NCI-H1930 (cell line): Measurements from ENCODE around the gene ERBB4.

Experiments
- DNase-seq, 2 experiments: peaks; one replicate each; lab custom pipeline; 2025; lab: John Stamatoyannopoulos, UW

The ERBB4 gene

GRCh38 chr2:211413746-211414145 is 1124.9 kb downstream of the ERBB4 start:
- no peak for DNase-seq

GRCh38 chr2:211408483-211408891 is 1130.1 kb downstream of the ERBB4 start:
- no peak for DNase-seq

GRCh38 chr2:211407076-211407475 is 1131.5 kb downstream of the ERBB4 start:
- no peak for DNase-seq

- no peak for DNase-seq
Measured at GRCh38 chr2:211405036-211405435, 1133.6 kb downstream of the ERBB4 start.

DNA sequence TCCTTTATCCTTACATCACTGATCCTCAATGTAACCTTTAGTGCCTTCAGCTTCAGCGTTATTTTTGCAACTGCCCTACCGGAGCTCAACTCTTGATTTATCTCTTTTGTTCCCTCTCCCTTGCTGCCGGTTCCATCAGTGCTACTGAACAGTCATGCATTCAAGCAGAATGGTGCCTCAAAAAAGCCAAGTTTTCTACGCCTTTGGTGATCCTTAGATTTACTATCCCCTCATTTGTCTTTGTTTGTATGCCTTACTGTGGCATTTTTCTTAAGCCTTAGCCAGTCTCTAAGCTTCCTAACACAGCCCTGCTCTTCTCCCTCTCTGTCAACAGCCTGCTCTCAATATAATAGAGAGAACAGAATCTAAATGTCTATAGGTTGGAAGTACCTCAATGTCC is 1134.5 kb downstream of the ERBB4 start:
- DNase-seq, result no peak

- DNase-seq, result no peak
Measured at GRCh38 chr2:211401328-211401727, 1137.3 kb downstream of the ERBB4 start.

DNA sequence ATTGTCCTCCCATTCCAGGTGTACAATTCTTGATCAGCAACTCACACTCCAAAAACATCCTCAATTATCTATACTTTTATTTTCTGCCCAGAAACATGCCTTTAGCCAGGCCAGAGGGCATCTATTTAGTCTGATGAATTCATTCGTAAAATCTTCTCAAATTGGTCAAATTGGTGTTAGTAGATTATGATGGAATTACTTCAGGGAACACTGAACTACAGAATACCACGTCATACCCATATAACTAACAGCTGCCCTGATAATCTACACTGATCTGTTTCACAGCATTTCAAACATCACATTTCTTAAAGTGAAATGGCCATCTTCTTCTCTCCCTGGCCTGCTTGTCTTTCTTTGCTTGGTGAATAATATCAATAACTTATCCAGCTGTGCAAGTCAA is 1140.8 kb downstream of the ERBB4 start:
- DNase-seq, result no peak

DNA sequence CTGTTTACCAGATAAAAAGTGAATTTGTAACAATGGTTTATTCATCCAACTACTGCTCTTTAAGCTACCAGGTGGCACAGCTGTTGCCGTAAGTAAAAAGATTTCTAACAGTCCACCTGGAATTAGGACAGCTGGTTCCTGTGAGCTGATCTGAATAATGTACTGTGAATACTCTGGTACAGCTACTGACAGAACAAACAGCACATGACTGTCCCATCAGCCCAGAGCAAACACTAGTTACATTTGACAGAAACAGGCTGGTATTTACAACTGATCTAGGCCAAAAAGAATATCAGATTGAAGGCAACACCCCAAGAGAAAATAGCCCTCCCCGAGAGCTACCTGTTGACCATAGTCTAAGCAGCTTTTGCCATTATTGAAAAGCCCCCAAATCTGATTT is 1141.8 kb downstream of the ERBB4 start:
- DNase-seq, result peak; percentile 24 to 49

DNA sequence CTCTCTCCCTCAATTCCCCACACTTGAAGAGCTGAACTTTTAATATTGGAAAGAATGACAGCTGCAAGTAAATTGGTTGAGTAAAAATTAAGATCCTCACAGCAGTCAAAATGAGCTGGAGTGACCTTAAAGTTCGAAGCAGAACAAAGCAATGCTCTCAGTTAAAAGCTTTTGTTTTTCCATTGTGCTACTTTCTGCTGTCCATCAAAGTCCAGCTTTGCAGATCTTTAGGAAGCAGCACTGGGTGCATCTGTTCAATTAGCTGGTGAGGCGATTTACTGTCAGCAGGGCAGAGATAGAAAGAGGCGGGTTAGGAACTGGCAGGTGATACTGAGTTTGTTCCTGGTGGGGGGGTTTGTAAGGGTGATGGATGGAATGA is 1147.4 kb downstream of the ERBB4 start:
- DNase-seq, result no peak

DNA sequence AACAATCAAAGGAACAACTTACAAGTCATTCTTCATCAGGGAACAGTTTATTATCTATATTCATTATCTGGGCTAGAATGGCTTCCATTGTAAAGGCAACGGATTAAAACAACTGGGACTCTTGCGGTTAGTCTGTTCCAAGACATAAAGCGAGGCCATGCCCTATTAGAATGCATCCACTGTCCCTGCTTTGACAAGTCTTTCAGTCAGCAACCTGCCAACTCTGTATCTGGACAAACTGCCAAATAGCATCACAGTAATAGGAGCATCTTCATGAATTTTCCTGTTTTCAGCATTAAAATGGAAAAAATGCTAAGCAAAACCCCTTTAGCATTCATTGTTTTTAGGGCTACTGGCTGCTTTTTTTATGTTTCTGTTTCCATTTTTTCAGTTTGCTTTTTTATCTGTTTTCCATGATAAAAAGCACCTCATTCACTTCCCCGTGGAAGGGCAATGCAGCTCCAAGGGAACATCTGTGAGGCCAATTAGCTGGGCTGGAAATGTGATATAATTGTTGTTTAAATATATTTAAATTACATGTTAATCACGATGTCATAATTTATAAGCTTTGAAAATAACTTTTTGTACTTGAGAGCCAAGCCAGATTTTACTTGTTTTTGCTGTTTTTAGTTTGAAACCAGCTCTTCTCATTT is 1147.9 kb downstream of the ERBB4 start:
- no peak for DNase-seq

- DNase-seq, result no peak
Measured at GRCh38 chr2:211387734-211388133, 1150.9 kb downstream of the ERBB4 start.

GRCh38 chr2:211380041-211380440 is 1158.6 kb downstream of the ERBB4 start:
- DNase-seq, result no peak

DNA sequence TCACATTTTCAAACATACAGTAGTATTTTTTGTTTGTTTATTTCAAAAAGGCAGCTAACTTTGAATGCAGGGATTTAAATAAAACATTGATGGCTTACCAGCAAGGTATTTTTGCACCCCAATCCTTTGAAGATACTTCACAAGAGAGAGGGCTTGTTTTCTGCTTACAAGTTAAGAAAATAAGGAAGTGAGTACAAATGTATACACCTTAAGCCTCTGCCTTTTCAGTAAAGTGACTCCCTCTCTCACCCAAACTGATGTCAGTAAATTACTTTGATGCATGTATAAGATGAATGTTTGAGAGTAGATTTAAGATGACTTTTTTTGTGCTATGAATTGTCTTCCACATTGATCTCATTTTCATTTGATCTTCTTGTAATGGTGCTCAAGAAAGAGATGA is 1162.2 kb downstream of the ERBB4 start:
- DNase-seq, result no peak

GRCh38 chr2:211373203-211373602 is 1165.4 kb downstream of the ERBB4 start:
- DNase-seq, result no peak

GRCh38 chr2:211371465-211371864 is 1167.1 kb downstream of the ERBB4 start:
- no peak for DNase-seq

GRCh38 chr2:211368467-211368866 is 1170.1 kb downstream of the ERBB4 start:
- DNase-seq, result no peak

DNA sequence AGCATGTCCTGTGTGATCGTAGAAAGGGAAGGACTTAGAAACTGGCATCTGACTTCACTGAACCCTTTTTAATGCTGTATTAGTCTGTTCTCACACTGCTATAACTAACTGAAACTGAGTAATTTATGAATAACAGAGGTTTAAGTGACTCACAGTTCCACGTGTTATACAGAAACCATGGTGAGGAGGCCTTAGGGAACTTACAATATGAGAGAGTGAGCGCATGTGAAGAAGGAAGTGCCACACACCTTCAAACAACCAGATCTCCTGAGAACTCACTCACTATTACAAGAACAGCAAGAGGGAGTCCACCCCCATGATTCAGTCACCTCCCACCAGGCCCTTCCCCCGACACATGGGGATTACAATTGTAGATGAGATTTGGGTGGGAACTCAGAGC is 1170.9 kb downstream of the ERBB4 start:
- DNase-seq, result no peak

DNA sequence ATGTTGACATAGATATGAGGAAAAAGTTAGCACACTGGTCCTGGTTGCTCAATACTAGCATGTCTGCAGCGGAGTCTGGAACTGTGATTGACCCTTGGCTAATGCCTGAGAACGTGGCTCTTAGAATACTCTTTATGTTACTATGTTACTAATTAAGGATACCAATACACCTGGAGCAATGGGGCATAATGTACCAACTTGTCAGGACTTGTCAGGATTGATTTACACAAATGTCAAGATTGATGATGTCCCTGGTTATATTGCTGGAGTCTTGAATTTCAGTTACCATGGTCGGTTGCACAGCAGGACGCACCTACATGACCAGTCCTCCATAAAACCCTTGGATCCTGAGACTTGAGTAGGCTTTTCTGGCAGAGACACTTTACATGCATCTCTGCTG is 1171.3 kb downstream of the ERBB4 start:
- no peak for DNase-seq

DNA sequence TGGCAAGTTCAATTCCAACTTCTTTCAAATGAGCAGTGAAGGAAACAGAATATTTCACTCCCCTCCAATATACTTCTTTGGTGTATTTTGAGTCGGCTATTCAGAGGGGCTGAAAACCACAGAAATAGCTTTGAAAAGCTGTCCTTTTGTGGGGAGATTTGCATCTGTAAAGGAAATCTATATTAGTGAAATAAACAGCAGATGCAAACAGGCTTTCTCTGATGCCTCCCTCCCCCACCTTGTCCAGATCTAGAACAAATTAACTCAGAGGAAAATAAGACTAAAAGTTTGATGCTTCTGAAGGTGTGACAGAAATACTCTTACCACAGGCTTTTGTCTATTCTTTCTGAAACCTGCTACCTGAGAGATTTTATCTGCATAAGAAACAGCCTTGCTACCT is 1173.7 kb downstream of the ERBB4 start:
- DNase-seq, result no peak

GRCh38 chr2:211361383-211361782 is 1177.2 kb downstream of the ERBB4 start:
- no peak for DNase-seq

GRCh38 chr2:211359347-211359746 is 1179.3 kb downstream of the ERBB4 start:
- DNase-seq, result no peak

- DNase-seq, result no peak
Measured at GRCh38 chr2:211358504-211358903, 1180.1 kb downstream of the ERBB4 start.

- DNase-seq, result no peak
Measured at GRCh38 chr2:211354481-211354880, 1184.1 kb downstream of the ERBB4 start.

DNA sequence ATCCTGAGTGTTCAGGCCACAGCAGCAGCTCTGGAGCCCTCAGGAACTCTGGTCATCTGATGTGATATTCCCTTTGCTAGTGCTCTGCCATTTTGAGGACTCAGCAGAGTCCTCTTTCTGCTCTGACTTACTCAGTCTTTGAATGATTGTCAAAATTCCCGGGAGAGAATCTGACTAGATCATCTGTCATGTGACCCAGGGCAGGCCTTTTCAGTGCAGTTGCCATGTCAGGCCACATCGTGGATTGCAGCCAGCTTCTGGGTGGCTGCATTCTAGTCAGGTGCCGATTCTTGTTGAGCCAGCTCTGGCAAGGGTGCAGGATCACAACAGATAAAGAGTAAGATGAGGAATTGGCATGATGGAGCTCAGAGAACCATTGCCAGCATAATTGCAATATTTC is 1186.6 kb downstream of the ERBB4 start:
- no peak for DNase-seq

DNA sequence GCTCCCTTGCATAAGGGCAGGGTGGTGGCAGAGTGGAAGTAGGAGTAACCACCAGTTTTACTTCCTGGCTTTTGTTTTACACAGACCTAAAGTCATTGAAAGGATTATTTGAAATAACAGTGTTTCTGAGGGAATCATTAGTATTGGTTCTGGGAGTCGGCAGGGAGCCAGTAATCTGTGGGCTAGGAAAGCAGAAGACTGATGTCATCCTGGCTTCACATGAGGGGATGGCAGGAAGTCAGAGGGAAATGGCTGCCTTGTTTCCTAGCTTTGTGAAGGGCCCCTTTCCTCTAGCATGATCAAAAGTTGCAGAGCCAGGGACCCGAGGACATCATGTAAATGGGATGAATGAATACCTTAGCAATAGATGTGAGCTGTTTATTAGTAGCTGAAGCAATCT is 1189.6 kb downstream of the ERBB4 start:
- no peak for DNase-seq
